Measurements from ENCODE around the gene CSMD2. TPM values are rescaled to one million over a fixed set of nuclear protein-coding genes. Genes with fewer than 3 reads are reported as not detected.

The CSMD2 gene
- total and polyA plus RNA-seq, 2 donors from 2014 or later: 0.47 TPM; not detected in 1

DNA sequence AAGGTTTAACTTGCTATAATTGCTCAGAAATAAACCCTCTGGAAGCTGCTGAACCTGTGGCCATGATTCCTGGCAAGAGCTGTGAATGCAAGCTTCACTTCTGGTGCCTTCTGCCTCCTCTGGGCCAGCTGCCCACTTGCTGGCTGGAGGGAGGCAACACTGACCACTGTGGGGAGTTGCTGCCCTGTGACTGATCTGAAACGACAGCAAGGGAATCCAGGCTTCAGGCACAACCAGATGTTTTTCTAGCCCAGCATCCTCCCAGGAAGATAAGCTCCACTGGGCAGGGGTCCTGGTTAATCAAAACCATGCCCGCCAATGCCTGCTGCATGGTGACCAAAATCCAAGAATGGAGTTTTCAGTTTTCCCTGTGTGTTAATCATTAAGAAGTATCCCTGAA, 481.1 kb downstream of the CSMD2 start:
- Histone ChIP-seq H3K27me3 (ENCODE audit: control insufficient read depth, insufficient read depth, low read length) (no peaks in the 10 kb centered on the region), H3K4me3 (ENCODE audit: low read length in 3 of 3) (no peak overlapping the region), H3K9me3 (ENCODE audit: control insufficient read depth in 2 of 3, insufficient read depth in 1 of 3, low read length in 3 of 3) (no peaks in the 10 kb centered on the region), H3K9ac (ENCODE audit: low read length in 3 of 3) (no peak overlapping the region), H3K36me3 (ENCODE audit: control insufficient read depth in 2 of 3, insufficient read depth in 3 of 3, low read length in 3 of 3) (no peaks in the 10 kb centered on the region), H3K27ac (ENCODE audit: low read depth in 2 of 2, low read length in 2 of 2) (no peak overlapping the region), H3K4me1 (ENCODE audit: control insufficient read depth in 2 of 3, insufficient read depth in 2 of 3, low read depth in 1 of 3, low read length in 3 of 3) (no peaks in the 10 kb centered on the region)
- TF ChIP-seq, protein P1, sequence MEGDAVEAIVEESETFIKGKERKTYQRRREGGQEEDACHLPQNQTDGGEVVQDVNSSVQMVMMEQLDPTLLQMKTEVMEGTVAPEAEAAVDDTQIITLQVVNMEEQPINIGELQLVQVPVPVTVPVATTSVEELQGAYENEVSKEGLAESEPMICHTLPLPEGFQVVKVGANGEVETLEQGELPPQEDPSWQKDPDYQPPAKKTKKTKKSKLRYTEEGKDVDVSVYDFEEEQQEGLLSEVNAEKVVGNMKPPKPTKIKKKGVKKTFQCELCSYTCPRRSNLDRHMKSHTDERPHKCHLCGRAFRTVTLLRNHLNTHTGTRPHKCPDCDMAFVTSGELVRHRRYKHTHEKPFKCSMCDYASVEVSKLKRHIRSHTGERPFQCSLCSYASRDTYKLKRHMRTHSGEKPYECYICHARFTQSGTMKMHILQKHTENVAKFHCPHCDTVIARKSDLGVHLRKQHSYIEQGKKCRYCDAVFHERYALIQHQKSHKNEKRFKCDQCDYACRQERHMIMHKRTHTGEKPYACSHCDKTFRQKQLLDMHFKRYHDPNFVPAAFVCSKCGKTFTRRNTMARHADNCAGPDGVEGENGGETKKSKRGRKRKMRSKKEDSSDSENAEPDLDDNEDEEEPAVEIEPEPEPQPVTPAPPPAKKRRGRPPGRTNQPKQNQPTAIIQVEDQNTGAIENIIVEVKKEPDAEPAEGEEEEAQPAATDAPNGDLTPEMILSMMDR (IDR thresholded peaks at IDR 0.05; ENCODE audit: borderline replicate concordance, extremely low read depth, insufficient read depth): no peak
- intact Hi-C loops (cut with DNase I): no loop called here
- FAIRE-seq: no peak
- DNase-seq: peak in 2 of 5 donors; percentile 14 to 27

DNA sequence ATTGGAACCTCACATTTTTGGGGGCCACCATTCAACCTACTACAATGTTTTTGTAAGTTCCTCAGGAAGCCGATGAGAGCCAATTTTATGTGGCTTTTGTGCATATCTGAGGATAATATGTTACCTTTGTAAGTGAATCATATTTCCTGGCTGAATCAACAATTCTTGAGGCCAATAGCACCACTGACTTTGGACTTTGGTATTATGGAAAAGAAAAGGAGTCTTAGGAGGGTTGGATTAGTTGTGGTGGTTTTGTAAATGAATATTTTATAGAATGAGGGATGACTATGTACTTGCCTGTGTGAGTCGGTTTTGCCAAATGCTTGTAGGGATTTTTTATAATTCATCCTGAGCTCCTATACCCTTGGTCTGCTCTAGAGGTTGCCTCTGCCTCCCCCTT, 482.7 kb downstream of the CSMD2 start:
- H3K36me3 ChIP-seq (ENCODE audit: control insufficient read depth in 2 of 3, insufficient read depth in 3 of 3, low read length in 3 of 3): no peaks in the 10 kb centered on the region
- no peak for DNase-seq
- H3K27me3 ChIP-seq (ENCODE audit: control insufficient read depth, insufficient read depth, low read length): no peaks in the 10 kb centered on the region
- H3K27ac ChIP-seq (ENCODE audit: low read depth in 2 of 2, low read length in 2 of 2): no peak overlapping the region
- H3K9ac ChIP-seq (ENCODE audit: low read length in 3 of 3): no peak overlapping the region
- no peak overlapping the region for H3K4me3 ChIP-seq (ENCODE audit: low read length in 3 of 3)
- FAIRE-seq: no peak
- intact Hi-C loops (cut with DNase I): no loop called here
- TF ChIP-seq, protein P1 (IDR thresholded peaks at IDR 0.05; ENCODE audit: borderline replicate concordance, extremely low read depth, insufficient read depth): no peak
- H3K4me1 ChIP-seq (ENCODE audit: control insufficient read depth in 2 of 3, insufficient read depth in 2 of 3, low read depth in 1 of 3, low read length in 3 of 3): no peaks in the 10 kb centered on the region
- H3K9me3 ChIP-seq (ENCODE audit: control insufficient read depth in 2 of 3, insufficient read depth in 1 of 3, low read length in 3 of 3): no peaks in the 10 kb centered on the region

DNA sequence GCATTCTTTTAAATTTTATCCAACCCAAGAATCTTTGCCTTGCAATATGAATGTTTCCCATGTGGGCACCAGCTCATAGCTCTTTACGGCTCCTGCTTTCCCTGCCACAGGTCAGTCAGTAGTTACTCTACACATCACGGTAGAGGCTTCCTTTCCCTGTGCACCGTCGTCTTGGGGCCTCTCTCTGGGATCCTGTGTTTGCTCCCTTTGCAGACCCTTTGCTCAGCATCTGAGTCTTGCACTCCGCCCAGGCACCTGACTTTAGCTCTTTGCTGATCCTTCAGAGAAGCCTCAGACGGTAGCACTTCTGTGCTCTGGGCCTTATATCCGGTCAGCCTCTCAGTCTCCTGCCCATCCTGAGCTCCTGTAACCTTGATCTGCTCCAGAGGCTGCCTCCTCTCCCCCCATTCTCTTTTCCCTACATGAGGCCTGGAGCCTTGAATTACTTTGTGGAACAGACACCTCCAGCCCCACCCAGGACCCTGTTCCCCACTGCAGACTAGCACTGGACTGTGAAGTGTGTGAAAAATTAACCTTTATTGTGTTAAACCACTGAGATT, 484.7 kb downstream of the CSMD2 start:
- Histone ChIP-seq H3K4me1 (ENCODE audit: control insufficient read depth in 2 of 3, insufficient read depth in 2 of 3, low read depth in 1 of 3, low read length in 3 of 3) (no peaks in the 10 kb centered on the region), H3K27ac (ENCODE audit: low read depth in 2 of 2, low read length in 2 of 2) (no peak overlapping the region), H3K4me3 (ENCODE audit: low read length in 3 of 3) (no peak overlapping the region), H3K9ac (ENCODE audit: low read length in 3 of 3) (no peak overlapping the region), H3K27me3 (ENCODE audit: control insufficient read depth, insufficient read depth, low read length) (no peaks in the 10 kb centered on the region), H3K36me3 (ENCODE audit: control insufficient read depth in 2 of 3, insufficient read depth in 3 of 3, low read length in 3 of 3) (no peaks in the 10 kb centered on the region), H3K9me3 (ENCODE audit: control insufficient read depth in 2 of 3, insufficient read depth in 1 of 3, low read length in 3 of 3) (no peaks in the 10 kb centered on the region)
- no peak for DNase-seq
- TF ChIP-seq, protein P1 (IDR thresholded peaks at IDR 0.05; ENCODE audit: borderline replicate concordance, extremely low read depth, insufficient read depth): no peak
- no peak for FAIRE-seq
- intact Hi-C loops (cut with DNase I): no loop called here

DNA sequence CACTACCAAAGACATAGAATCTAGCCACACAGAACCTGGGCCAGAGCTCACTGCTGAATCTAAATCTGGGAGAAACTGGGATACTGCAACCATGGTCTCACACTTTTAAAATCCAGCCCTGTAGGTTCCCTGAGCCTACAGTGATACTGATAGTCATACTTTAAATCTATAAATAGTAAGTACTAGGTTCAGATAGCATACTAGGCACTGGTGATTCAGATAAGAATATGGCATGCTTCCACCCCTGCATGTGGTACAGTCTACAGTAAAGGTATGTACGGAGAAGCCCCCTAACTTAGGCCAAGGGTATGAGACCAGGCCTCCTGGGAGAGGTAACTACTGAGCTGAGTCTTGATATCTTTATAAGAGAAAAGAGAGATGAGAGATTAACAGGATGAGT, 494.5 kb downstream of the CSMD2 start:
- intact Hi-C loops (cut with DNase I): no loop called here
- TF ChIP-seq, protein P1 (IDR thresholded peaks at IDR 0.05; ENCODE audit: borderline replicate concordance, extremely low read depth, insufficient read depth): no peak

More for the DNA sequence above, 494.5 kb downstream of the CSMD2 start:
- Histone ChIP-seq H3K27me3 (ENCODE audit: control insufficient read depth, insufficient read depth, low read length) (no peaks in the 10 kb centered on the region), H3K4me1 (ENCODE audit: control insufficient read depth in 2 of 3, insufficient read depth in 2 of 3, low read depth in 1 of 3, low read length in 3 of 3) (no peaks in the 10 kb centered on the region), H3K9ac (ENCODE audit: low read length in 3 of 3) (no peak overlapping the region), H3K9me3 (ENCODE audit: control insufficient read depth in 2 of 3, insufficient read depth in 1 of 3, low read length in 3 of 3) (no peaks in the 10 kb centered on the region), H3K27ac (ENCODE audit: low read depth in 2 of 2, low read length in 2 of 2) (no peak overlapping the region), H3K36me3 (ENCODE audit: control insufficient read depth in 2 of 3, insufficient read depth in 3 of 3, low read length in 3 of 3) (no peaks in the 10 kb centered on the region), H3K4me3 (ENCODE audit: low read length in 3 of 3) (no peak overlapping the region)
- FAIRE-seq: no peak
- no peak for DNase-seq

Measured in kidney (tissue), 14 donors.